ENCODE results near the gene GNG8. TPM values are rescaled to one million over a fixed set of nuclear protein-coding genes. Genes with fewer than 3 reads are reported as not detected.

GNG8 gene
- total and polyA plus RNA-seq, 10 donors: not detected

DNA sequence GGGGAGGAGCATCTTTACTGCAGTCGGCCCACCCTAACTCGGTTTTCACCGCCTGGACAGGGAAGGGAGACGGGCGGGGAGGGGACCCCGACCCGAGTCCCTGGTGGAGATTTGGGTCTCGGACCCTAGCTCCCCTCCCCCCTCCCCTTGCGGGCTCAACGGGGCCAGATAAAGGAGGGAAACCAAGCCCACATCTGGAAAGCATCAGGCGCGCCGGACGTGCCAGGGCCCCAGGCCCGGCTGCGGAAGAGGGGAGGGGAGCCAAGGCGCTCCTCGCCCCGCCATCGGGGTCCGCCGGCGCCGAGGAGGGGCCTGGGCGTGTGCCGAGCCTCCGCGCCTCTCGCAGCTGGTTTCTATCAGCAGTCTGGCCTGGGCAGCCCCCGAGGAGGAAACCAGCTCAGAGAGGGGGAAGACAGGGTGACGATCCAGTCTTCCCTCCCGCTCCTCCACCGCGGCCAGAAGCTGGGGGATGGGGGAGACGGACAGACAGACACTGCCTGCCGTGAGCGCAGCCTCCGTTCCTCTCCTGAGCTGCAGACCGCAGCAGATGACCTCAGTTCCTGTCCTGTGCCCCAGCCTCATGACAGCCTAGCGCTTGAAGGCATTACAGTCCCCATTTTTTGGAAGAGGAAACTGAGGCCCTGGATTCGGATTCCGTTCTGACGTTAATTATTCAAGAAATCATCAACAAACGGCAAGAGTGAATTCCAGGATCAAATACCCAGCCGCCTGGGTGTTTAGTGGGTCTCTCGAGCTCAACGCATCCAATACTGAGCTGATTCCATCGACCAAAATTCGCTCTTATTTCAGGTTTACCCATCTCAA lies 3.6 kb upstream of the GNG8 start:
- H3K27me3 ChIP-seq (replicated peaks in 1 of 7): peaks cover 0 to 63% (median 17%) of the 10 kb centered on the region in 7 donors
- intact Hi-C loops (cut with DNase I; ENCODE audit: low total_unique reads): no loop called here
- peak overlapping the region; percentile 8 to 66 (median 36) for H3K4me3 ChIP-seq
- peak; percentile 81 for DNase-seq
- peaks cover 17 to 48% (median 34%) of the 10 kb centered on the region in 6 donors for H3K4me1 ChIP-seq
- TF ChIP-seq POLR2A (IDR thresholded peaks at IDR 0.05) (no peak), POLR2AphosphoS5 (IDR thresholded peaks at IDR 0.05) (peak; percentile 34 to 80 (median 70))
- TF ChIP-seq, protein P1, sequence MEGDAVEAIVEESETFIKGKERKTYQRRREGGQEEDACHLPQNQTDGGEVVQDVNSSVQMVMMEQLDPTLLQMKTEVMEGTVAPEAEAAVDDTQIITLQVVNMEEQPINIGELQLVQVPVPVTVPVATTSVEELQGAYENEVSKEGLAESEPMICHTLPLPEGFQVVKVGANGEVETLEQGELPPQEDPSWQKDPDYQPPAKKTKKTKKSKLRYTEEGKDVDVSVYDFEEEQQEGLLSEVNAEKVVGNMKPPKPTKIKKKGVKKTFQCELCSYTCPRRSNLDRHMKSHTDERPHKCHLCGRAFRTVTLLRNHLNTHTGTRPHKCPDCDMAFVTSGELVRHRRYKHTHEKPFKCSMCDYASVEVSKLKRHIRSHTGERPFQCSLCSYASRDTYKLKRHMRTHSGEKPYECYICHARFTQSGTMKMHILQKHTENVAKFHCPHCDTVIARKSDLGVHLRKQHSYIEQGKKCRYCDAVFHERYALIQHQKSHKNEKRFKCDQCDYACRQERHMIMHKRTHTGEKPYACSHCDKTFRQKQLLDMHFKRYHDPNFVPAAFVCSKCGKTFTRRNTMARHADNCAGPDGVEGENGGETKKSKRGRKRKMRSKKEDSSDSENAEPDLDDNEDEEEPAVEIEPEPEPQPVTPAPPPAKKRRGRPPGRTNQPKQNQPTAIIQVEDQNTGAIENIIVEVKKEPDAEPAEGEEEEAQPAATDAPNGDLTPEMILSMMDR (IDR thresholded peaks at IDR 0.05 in 8 of 11, conservative IDR thresholded peaks at IDR 0.05 in 3 of 11): no peak
- H3K27ac ChIP-seq: peak overlapping the region in 7 of 8 donors; percentile 56 to 78 (median 66)
- H3K36me3 ChIP-seq: no peaks in the 10 kb centered on the region
- WGBS, 5 donors: 6 to 15% (median 9%) methylated on average over 31 to 49 of the region's 49 CpGs
- no peaks in the 10 kb centered on the region for H3K9me3 ChIP-seq

DNA sequence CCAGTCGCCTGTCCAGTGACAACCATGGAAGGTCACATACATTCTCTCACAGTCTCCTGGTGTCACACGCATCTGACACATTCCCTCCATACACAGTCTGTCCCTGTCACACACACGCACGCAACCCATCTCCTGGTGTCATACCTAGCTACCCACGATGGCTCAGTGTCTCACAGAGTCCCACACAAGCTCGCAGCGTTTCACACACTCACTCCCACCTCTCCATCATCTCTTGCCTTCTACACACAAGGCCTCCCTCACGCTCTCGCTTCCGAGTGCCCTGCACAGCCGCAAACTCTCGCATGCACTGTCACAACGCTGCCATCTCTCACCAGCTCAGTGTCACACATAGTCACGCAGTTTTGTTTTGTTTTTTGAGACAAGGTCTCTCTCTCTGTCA lies 1.2 kb upstream of the GNG8 start:
- DNase-seq: no peak
- Histone ChIP-seq H3K4me1 (peaks cover 24 to 65% (median 50%) of the 10 kb centered on the region in 6 donors), H3K27ac (no peak overlapping the region), H3K27me3 (replicated peaks in 1 of 7) (peaks cover 0 to 87% (median 17%) of the 10 kb centered on the region in 7 donors), H3K36me3 (no peaks in the 10 kb centered on the region), H3K4me3 (no peak overlapping the region), H3K9me3 (no peaks in the 10 kb centered on the region)
- TF ChIP-seq POLR2A (IDR thresholded peaks at IDR 0.05) (no peak), POLR2AphosphoS5 (IDR thresholded peaks at IDR 0.05) (no peak)
- TF ChIP-seq, protein P1 (IDR thresholded peaks at IDR 0.05 in 8 of 11, conservative IDR thresholded peaks at IDR 0.05 in 3 of 11): no peak
- intact Hi-C loops (cut with DNase I; ENCODE audit: low total_unique reads): no loop called here
- WGBS, 5 donors: 81 to 87% (median 84%) methylated on average over 14 of the region's 14 CpGs

DNA sequence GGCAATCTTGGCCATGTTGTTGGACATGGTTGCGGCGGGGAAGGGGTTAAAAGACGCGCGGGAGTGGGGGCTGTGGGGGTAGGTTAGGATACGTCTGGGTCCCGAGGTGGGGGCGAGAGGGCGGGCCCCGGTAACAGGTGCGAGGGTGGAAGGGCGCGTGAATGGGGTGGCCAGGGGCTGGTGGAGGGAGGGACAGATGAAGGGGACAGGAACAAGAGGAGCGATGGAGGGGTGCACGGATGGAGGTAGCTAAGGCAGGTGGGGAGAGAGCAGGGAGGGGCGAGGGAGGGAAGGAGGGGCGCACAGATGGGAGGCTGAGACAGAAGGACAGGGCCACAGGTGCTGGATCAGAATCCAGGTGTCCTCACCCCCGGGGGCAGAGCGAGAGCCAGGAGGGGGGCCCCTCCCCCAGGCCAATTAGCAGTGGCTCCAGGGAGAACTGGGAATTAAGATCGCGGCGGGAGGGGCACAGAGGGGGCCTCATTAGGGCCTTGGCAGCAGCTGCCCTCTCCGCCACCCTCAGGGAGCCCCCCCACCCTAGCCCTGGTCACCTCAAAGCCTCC lies 1.3 kb downstream of the GNG8 start:
- Histone ChIP-seq H3K4me3 (peak overlapping the region in 4 of 8 donors; percentile 16 to 61 (median 22)), H3K9me3 (no peaks in the 10 kb centered on the region), H3K27ac (peak overlapping the region in 1 of 8 donors; percentile 45), H3K36me3 (no peaks in the 10 kb centered on the region), H3K4me1 (peaks cover 21 to 74% (median 51%) of the 10 kb centered on the region in 6 donors), H3K27me3 (replicated peaks in 1 of 7) (peaks cover 0 to 74% (median 12%) of the 10 kb centered on the region in 7 donors)
- TF ChIP-seq POLR2AphosphoS5 (IDR thresholded peaks at IDR 0.05): no peak
- WGBS, 5 donors: 6 to 10% (median 7%) methylated on average over 23 of the region's 23 CpGs
- intact Hi-C loops (cut with DNase I; ENCODE audit: low total_unique reads): no loop called here
- peak; percentile 74 for DNase-seq

DNA sequence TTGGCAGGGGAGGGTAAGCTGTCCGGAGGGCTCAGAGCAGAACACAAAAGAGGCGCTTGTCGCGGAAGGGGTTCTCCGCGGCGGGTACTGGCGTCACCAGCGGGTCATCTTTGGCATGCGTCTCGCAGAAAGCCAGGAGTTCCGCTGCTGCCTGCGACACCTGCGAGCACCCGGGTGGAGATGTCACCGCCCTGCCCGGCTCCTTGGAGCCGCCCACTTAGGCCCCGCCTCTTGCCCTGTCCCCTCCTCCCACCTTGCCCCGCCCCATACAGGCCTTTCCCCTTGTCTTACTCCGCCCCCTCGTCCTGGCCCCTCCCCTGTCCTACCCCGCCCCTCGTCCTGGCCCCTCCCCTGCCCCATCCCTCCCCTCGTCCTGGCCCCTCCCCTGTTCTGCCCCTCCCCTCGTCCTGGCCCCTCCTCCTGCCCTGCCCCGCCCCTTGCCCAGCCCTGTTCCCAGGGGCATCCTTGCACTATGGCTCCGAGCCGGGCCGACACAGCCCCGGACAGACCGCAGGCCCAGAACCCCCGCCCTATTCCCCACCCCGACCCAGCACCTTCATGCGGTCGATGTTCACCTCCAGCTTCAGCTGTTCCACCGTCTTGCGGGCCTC lies 1.9 kb downstream of the GNG8 start:
- 4 to 7% (median 5%) methylated on average over 33 to 38 of the region's 38 CpGs for WGBS, 5 donors
- Histone ChIP-seq H3K27me3 (replicated peaks in 1 of 7) (peaks cover 0 to 68% (median 7%) of the 10 kb centered on the region in 7 donors), H3K4me1 (peaks cover 15 to 74% (median 50%) of the 10 kb centered on the region in 6 donors), H3K36me3 (no peaks in the 10 kb centered on the region), H3K27ac (peak overlapping the region in 2 of 8 donors; percentile 21 to 53), H3K9me3 (no peaks in the 10 kb centered on the region), H3K4me3 (peak overlapping the region in 6 of 8 donors; percentile 21 to 61 (median 24))
- TF ChIP-seq POLR2AphosphoS5 (IDR thresholded peaks at IDR 0.05): peak; percentile 36 to 53 (median 42)
- TF ChIP-seq, protein P1 (IDR thresholded peaks at IDR 0.05 in 8 of 11, conservative IDR thresholded peaks at IDR 0.05 in 3 of 11): no peak
- DNase-seq: peak; percentile 94
- intact Hi-C loops (cut with DNase I; ENCODE audit: low total_unique reads): no loop called here

Measured in spleen (tissue), 11 donors.